GM18507 (cell line): ENCODE data around the gene RBMS3.

Experiments used
- DNase-seq: peaks from one replicate; pipeline ENCODE4 v3.0.0; 2011; ENCODE audit warnings: low read depth; ENCODE audit not compliant: insufficient read length; ENCODE audit errors: extremely low spot score
- FAIRE-seq: peaks from 2 replicates; lab custom pipeline; 2011; peaks lifted over from hg19 to GRCh38; lab: Jason Lieb, UNC

RBMS3 gene

DNA sequence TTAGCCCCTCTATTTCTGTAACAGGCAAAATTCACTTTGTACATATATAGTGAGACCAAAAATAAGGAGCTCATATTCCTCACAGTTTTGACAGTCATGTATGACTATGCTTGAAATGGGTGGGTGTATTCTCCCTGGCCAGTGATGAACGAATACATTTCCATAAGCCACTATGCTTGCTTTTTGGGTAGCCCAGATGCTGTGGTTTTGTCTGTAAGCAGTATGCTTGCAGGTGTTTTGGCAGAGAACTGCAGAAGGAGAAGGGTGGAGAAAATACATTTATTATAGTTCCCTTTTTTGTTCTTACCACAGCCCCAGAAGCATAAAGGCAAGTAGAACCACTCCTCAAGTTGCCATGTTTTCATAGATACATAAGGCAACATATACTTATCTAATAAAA lies 131.2 kb downstream of the RBMS3 start:
- DNase-seq (no peak), FAIRE-seq (no peak)

DNA sequence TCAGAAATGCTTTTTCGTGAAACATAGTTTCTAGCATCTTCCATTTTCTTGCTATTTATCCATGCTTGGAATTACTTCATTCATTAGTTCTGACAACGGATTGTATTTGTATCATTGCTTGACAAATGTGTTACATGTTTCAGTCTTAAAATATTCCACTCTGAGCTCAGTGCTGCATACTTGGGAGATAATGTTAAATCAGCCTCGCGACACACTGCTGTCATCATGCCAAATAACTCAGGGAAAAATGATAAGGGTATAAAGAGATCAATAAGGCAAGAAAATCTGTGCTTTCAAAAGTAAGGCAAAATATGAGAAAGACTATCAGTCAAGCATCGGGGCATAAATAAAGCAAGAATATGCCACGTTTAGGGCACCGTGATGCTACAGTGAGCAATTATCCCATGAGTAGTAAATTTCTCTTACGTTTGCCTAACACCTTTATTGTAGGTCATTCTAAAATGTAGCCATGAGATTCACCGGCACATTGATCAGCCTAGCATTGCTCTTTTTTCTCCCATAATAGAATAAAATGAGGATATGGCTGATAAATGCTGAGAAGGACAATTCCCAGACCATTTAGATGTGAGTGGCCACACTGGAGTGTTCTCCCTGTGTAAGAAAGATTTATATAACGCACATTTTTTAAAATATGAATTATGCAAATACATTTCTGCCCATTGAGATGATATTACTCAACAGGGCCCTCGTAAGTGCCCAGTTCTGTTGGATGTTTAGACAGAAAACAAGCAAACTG lies 133.8 kb downstream of the RBMS3 start:
- FAIRE-seq = no peak

DNA sequence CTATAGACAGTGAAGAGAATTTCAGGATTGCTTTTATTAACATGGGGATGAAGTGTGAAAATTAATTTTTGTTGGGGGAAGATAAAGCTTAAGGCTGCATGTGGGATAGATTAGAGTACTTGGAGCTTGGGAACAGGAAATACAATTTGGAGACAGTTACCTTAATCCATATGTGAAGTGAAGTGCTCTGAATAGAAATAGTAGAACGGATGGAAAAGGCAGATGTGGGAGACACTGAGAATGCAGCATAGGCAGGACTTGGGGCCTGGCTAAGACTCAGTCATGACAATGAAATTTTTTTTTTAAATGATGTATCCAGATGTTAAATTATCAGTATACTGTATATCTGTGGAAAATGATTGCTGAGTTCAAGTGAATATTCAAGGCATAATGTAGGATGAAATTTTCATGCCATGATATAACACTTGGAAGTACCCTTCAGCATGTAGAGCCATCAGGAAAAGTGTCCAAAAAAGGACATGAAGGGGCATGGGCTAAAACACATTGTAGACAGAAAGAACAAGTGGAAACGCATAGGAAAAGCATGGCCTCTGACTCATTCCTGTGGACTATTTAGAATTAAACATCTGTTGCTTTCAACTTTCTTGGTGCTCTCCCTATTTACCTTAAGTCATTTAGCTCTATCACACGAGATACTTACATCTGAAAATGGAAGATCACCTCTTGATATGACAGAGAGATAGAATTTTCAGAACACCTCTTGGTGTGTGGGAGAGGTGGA lies 134.8 kb downstream of the RBMS3 start:
- no peak for FAIRE-seq
- no peak for DNase-seq

More for the DNA sequence above, 133.8 kb downstream of the RBMS3 start:
- no peak for DNase-seq

DNA sequence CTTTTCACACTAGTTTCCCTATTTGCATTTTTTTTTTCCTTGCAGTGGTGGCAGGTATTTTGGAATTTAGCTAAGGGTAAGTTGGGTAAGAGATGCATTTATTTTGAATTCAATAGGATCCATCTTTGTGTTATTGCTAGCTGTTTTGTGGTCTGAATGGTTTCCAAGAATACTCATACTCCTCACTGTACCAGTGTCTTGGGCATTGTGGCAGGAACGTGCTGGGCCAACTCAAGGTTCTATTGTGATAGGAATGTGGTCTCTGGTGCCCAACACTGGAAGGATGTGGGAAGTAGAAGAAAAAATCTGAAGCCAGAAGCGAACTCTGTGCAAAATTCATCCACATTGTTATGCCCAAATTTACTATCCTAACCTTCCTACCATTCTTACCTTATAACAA lies 135.6 kb downstream of the RBMS3 start:
- DNase-seq = no peak
- no peak for FAIRE-seq

DNA sequence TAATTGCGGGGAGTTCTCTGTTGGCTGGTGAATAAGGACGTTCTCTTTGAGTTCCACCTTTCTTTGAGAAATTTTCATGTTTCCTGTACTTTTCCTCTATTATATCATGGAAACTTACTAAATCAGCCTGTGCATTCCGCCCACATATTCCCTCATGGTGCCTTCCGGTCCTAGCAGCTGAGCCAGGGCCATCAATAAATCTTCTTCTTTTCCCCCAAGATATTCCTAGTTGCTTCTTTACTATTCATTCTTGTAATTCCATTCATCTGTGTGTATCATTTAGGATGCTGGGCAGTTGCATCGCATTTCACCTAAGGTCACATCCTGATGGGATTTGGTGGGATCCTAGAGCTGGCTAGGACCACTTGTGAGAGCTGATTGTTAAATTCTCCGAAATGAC lies 139.2 kb downstream of the RBMS3 start:
- DNase-seq (no peak), FAIRE-seq (no peak)

DNA sequence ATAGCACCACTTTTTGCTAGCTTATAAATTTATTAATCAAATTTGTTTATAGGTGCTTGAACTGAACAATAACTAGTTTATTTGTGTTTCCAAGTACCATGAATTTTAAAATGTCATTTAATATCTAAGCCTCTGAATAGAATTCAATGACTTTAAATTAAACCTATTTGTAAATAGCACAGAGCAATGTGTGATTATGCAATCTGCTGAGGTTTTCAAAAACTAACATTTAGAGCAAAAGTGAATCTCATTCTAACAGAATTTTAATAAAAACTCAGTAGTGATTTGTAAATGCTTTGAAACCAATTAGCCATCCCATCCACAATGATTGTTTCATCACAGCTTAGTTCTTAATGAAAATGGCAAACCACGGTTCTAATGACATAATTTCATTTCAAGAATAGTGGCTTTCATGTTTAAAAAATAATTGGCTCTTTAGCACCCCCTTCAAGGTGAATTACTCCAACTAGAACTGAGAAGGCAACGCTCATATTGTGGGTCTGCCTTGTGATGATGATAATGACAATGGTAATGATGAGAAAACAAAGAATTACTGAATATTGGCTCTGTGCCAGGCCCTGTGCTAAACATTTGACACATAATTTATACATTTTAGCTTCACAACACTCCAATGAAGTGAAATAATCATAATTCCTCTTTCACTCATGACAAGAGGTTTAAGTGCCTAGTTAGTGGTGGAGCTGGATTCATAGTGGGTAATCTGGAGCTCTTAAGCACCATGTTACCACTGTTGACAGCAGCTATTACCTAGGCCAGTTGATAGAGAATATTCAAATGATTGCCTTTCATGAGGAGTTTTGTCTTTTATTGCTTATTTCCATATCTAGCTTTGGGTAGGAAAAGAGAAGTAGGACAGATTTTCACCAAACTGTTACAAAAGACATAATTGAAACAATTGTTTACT lies 145.7 kb downstream of the RBMS3 start:
- no peak for FAIRE-seq
- DNase-seq = no peak

DNA sequence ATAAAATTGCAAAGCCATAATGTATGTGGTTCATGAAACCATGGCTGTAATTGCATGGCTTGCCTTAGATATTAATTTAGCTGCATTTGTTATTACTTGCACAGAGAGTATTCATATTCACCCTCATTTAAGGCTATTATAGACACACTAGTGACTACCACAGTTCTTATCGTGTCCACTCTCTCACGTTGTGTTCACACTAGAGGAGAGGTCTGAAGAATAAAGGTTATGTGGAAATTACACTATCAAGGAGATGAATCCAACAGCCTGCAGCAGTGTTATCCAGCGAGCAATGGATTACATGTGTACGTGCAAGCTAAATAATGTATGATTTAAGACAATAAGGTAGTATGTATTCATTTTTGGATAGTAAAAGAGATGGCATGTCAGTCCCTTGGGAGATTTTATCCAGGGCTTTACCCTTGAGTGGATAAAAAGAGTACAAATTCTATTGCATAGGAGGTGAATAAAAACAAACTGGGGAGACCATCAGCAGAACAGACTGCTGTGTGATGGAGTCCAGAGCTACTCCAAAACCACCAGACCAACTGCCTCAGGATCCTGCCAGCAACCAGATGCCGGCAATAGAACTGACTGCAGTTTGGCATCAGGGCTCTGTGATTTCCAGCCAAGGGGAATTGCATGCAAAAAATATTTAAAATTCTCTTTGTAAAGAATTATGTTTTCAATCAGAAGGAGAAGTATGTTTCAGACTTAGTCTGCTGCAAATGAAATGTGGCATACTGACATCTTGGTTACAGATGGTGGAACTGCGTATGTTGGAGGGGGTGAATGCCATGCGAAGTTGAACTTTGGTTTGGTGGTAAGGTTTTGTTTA lies 146.6 kb downstream of the RBMS3 start:
- no peak for FAIRE-seq
- no peak for DNase-seq

DNA sequence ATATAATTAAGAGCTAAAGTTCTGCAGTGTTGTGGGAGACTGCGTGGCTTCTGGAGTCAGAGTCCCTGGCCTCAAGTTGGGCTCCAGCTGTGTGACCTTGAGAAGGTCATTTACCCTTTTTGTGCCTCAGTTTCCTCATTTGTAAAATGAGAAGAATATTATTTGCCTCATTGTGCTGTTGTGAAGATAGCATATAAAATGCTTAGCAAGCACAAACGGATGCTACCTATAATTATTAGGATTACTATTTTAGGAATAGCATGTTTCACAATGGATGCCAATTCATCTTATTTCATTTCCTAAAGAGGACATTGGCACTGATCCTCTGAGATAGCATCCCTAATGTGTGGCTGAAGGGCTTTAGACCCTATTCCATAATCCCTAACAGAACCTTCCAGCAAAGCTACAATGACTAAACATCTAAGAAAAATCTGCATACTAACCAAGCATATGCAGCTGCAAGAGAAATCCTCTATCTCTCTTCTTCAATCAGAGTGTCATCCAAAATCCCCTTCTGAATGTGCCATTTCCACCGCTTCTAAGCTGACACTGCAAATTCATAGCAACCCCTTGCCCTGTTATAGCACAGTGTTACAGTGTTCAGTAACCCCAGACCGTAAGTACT lies 148.3 kb downstream of the RBMS3 start:
- no peak for DNase-seq
- no peak for FAIRE-seq

DNA sequence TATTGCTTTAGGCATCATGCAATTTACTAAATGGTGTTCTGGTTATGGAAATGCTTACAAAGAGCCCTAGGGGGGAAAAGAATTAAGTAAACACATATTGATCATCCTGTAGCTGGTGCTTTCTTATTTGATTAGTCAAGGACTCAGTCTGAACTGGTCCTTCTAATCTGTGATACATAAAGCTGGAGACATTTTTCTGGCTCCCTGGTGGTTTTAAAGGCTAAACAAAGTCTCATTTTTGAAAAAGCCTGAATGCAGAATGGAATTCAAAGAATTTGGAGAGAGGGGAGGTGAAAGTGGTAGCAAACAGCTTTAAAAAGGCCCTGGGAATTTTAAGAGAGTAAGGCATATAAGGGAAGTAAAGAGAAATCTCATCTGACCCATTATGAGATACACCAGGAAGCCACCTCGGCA lies 149.7 kb downstream of the RBMS3 start:
- FAIRE-seq (no peak), DNase-seq (no peak)

DNA sequence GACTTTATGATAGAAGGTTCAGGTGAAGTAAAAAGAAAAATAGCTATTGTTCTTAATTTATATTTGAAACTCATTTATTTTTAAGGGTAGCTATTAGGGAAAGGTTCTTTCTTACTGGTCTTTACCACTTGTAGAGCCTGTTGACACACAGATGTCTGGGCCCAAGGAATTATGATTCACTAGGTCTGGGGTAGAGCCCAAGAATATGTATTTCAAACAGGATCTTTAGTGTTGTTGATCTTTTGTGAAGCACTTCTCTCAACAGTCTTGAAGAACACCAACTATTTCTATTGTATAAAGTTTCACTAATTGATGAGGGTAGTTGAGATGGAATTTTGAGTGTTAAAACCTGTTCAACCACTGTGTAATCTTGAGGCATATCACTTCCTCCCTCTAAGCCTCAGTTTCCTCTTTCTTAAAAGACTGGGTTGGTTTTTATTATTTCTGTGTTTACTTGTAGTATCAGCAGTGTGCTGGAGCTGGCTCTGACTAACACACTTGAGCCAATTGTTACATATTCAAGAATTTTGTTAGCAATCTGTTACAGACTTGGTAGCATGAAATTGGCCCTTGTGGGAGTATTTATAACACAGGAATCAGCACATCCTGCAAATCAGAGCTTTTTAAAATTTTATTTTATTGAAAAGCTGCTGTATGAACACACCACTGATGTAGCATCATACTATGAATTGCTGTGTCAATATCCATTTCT lies 155.9 kb downstream of the RBMS3 start:
- DNase-seq (no peak), FAIRE-seq (no peak)

DNA sequence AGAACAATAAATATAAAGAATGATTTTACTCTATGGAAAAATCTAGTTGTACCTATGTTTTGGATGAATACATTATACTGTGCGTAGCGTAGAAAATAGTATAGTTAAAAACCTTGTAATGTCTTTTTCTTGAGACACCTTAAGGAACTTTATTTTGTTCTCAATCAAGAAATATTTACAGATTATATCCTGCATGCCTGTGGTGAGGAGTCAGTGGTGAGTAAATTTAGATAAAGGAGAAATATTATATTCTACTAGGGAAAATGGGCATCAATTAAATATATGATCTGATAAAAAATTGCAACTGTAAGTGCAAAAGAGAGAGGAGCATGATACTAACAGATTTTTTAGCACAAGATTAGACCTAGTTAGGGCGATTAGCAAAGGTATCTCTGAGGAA lies 157.7 kb downstream of the RBMS3 start:
- no peak for DNase-seq
- no peak for FAIRE-seq

DNA sequence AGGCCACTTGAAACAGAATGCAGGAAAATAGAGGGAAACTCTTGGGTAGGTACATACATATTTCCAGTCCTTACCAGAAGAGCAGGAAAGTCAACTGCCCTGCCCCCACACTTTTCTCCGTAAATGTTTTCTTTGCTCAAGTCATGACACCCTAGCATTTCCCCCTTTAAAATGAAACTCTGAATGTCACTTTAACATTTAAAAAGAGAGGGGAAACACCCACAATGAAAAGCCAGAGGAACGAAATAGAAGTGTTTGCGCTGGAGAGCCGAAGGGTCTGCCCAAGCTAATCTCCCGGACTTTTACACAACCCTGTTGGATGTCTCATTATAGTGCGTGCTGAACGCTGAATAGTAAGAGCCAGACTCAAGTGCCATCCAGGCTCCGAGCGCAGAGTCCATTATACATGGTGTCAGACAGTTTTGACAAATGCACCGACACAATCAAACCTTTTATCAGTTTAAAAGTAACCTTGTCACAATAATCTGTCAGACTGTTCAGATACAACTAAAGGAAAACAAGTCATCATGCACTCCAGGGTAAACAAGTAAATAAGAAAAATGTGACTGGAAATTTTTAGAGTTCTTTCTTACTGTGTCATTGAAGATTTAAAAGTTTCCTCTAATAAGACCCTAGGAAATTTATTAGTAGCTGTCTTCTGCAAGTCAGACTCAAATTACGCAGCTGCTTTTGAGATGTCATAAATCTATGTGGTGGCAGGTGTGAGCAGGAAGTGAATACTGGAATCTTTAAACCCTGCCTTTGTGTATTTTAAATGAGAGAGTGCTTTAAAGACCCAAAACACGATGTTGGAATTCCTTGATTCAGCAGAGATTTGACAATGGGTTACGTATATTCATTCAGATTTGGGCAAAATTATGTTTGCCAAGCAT lies 159.8 kb downstream of the RBMS3 start:
- FAIRE-seq = no peak

DNA sequence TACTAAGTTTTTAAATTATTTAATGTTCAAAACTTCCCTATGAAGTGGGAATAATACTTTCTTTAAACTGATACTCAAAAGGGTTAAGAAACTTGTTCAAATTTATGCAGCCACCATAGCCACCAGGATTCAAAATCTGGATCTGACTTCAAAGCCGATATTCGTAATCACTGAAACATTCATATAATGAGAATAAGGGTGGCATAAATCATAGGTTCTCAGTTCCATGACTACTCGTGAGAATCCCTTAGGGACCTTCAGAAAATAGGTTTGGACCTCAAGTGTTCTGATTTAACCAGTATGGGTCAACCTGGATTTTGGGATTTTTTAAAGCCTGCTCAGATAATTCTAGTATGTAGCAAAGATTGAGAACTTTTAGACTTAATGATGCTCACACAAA lies 160.6 kb downstream of the RBMS3 start:
- no peak for FAIRE-seq
- no peak for DNase-seq

More for the DNA sequence above, 159.8 kb downstream of the RBMS3 start:
- DNase-seq = no peak

DNA sequence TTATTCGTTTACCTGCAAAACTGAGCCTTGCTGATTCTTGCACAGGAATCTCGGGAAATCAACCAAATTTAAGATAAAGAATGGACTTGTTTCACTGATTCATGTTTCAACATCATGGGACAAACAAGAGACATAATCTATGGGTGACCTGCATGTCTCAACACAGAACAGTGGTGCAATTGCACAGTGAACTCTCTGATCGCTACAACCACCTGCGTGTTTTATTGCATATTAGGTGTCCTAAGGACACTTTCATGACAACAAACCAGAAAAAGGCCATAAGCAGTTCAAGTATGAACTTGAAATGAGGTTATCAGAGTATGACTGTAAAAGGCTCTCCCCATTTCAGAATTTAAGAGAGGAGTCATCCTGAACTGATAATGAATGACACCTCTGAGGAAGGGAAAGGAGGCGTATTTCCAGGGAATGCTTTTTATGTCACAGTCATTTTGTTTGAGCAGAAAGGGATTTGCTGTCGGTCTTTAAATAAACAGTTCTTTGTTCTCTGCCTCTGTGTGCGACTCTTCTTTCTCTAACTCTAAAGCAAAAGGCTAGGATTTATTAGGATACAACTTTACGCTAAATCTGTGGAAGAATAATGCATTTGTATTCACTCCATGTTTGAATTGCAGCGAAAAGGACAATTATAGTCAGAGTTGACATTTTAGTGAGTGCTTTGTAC lies 167.2 kb downstream of the RBMS3 start:
- FAIRE-seq (no peak), DNase-seq (no peak)

DNA sequence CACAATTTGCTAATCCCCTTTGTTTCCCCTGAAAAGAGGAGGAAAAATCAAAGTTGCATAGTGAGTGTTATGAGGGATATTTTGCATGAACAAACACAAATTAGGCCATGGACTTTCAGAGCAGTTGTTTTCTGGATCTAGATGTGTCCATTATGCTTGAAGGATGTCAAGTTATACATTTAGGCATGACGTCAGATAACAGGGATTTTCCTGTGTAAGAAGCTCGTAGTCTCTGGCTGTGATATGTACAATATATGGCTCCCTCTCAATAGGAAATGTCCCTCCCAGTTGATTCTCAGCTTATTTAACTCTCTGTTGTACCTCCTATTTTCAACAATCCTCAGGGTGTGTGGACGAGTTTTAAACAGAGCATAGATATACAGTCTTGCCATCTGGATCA lies 171.0 kb downstream of the RBMS3 start:
- FAIRE-seq (no peak), DNase-seq (no peak)

DNA sequence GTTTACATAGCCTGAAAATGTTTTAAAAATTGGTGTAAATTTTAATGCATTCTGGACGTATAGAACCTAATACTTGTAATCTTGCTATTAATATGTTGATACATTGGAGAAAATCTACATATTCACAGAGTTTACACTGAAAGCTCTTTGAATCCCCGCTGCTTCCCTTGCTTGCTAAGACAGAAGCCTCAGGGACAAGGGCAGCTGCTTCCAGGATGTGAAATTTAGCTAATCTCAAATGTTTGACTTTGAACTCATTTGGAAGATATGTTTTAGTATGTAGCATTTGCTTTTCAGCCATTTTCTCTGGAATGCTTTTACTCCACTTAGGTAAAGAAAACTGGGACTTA lies 172.0 kb downstream of the RBMS3 start:
- no peak for FAIRE-seq
- DNase-seq = no peak
